ENCODE measurements around the gene SLIT1. TPM values are rescaled to one million over a fixed set of nuclear protein-coding genes. Genes with fewer than 3 reads are reported as not detected.
A peak's percentile ranks its signal among the peaks of the same experiment; 100 is the strongest.

Gene SLIT1
- total RNA-seq, 1 donor from 2014 or later: 0.51 TPM

GRCh38 chr10:97018251-97019212, 167.2 kb downstream of the SLIT1 start:
- Mint-ChIP-seq H3K9me3 (no peaks in the 10 kb centered on the region), H3K4me1 (peaks cover 11% of the 10 kb centered on the region), H3K27ac (no peak overlapping the region), H3K27me3 (no peaks in the 10 kb centered on the region), H3K36me3 (ENCODE audit: low read depth) (no peaks in the 10 kb centered on the region), H3K4me3 (no peak overlapping the region)
- POLR2A ChIA-PET: no interaction called here
- no peak for TF ChIP-seq CTCF (IDR thresholded peaks at IDR 0.05)
- DNase-seq: no peak
- CTCF ChIA-PET: no interaction called here
- intact Hi-C loops (cut with micrococcal nuclease): no loop called here
- ATAC-seq (ENCODE audit: low read depth): no peak

- H3K9me3 Mint-ChIP-seq: no peaks in the 10 kb centered on the region
- CTCF ChIA-PET: interaction anchor here (1.1 kb wide), 1 partner anchor 8 kb away, joined by 3 read pairs; no protein-coding TSS in a partner anchor
- no peak overlapping the region for H3K27ac Mint-ChIP-seq
- POLR2A ChIA-PET: no interaction called here
- DNase-seq: no peak
- H3K27me3 Mint-ChIP-seq: no peaks in the 10 kb centered on the region
- peaks cover 11% of the 10 kb centered on the region for H3K4me1 Mint-ChIP-seq
- no peak for ATAC-seq (ENCODE audit: low read depth)
- TF ChIP-seq CTCF (IDR thresholded peaks at IDR 0.05): no peak
- no peak overlapping the region for H3K4me3 Mint-ChIP-seq
- intact Hi-C loops (cut with micrococcal nuclease): no loop called here
- H3K36me3 Mint-ChIP-seq (ENCODE audit: low read depth): no peaks in the 10 kb centered on the region
Measured at GRCh38 chr10:97017474-97017903, 168.3 kb downstream of the SLIT1 start.

GRCh38 chr10:97016728-97017473, 168.9 kb downstream of the SLIT1 start:
- Mint-ChIP-seq H3K4me3 (peak overlapping the region; percentile 53), H3K27me3 (no peaks in the 10 kb centered on the region), H3K36me3 (ENCODE audit: low read depth) (no peaks in the 10 kb centered on the region), H3K9me3 (no peaks in the 10 kb centered on the region), H3K27ac (peak overlapping the region; percentile 80), H3K4me1 (peaks cover 11% of the 10 kb centered on the region)
- intact Hi-C loops (cut with micrococcal nuclease): no loop called here
- ChIA-PET CTCF (interaction anchor here (1.1 kb wide), 1 partner anchor 9 kb away, joined by 3 read pairs; no protein-coding TSS in a partner anchor), POLR2A (interaction anchor here (0.8 kb wide), 1 partner anchor 33 kb away, joined by 3 read pairs; no protein-coding TSS in a partner anchor)
- DNase-seq (no peak), ATAC-seq (ENCODE audit: low read depth) (peak; percentile 74)
- no peak for TF ChIP-seq CTCF (IDR thresholded peaks at IDR 0.05)

- Mint-ChIP-seq H3K27ac (no peak overlapping the region), H3K36me3 (ENCODE audit: low read depth) (no peaks in the 10 kb centered on the region), H3K4me3 (no peak overlapping the region), H3K9me3 (no peaks in the 10 kb centered on the region), H3K4me1 (peaks cover 8% of the 10 kb centered on the region), H3K27me3 (no peaks in the 10 kb centered on the region)
- ATAC-seq (ENCODE audit: low read depth) (no peak), DNase-seq (no peak)
- POLR2A ChIA-PET: no interaction called here
- TF ChIP-seq CTCF (IDR thresholded peaks at IDR 0.05): no peak
- CTCF ChIA-PET: no interaction called here
- intact Hi-C loops (cut with micrococcal nuclease): no loop called here
Measured at GRCh38 chr10:97015240-97015639, 170.5 kb downstream of the SLIT1 start.

- no peak for TF ChIP-seq CTCF (IDR thresholded peaks at IDR 0.05)
- no peak overlapping the region for H3K4me3 Mint-ChIP-seq
- ChIA-PET POLR2A (no interaction called here), CTCF (interaction anchor here (1.2 kb wide), 1 partner anchor 11 kb away, joined by 5 read pairs; no protein-coding TSS in a partner anchor)
- H3K9me3 Mint-ChIP-seq: no peaks in the 10 kb centered on the region
- peaks cover 8% of the 10 kb centered on the region for H3K4me1 Mint-ChIP-seq
- ATAC-seq (ENCODE audit: low read depth) (no peak), DNase-seq (no peak)
- no peaks in the 10 kb centered on the region for H3K27me3 Mint-ChIP-seq
- intact Hi-C loops (cut with micrococcal nuclease): no loop called here
- no peaks in the 10 kb centered on the region for H3K36me3 Mint-ChIP-seq (ENCODE audit: low read depth)
- no peak overlapping the region for H3K27ac Mint-ChIP-seq
Measured at GRCh38 chr10:97013983-97014382, 171.8 kb downstream of the SLIT1 start.

Data from activated B cell treated with CpG ODN at 0.5 μM for 24 hours (primary cell).